ENCODE data around the gene DRC3. TPM values are rescaled to one million over a fixed set of nuclear protein-coding genes. Genes with fewer than 3 reads are reported as not detected.
A peak's percentile ranks its signal among the peaks of the same experiment; 100 is the strongest.

DRC3 gene
- total RNA-seq, 1 experiment from 2014 or later, result 0.68 TPM

- Histone ChIP-seq H3K4me1 (ENCODE audit: insufficient read depth, low read length) (no peaks in the 10 kb centered on the region), H2BK5ac (ENCODE audit: insufficient read length, low read length) (no peak overlapping the region), H3K27ac (ENCODE audit: insufficient read length, low read depth, low read length) (no peak overlapping the region), H3K18ac (ENCODE audit: insufficient read length, low read depth, low read length) (no peak overlapping the region), H3K27me3 (ENCODE audit: insufficient read depth, low read length) (no peaks in the 10 kb centered on the region), H2AFZ (ENCODE audit: low read length) (no peak overlapping the region), H3K4me2 (ENCODE audit: insufficient read depth, insufficient read length, low read length) (no peak overlapping the region), H2BK120ac (ENCODE audit: low read depth, low read length, poor library complexity, severe bottlenecking) (no peak overlapping the region), H2BK20ac (ENCODE audit: low read depth, low read length, poor library complexity, severe bottlenecking) (no peak overlapping the region), H2BK12ac (ENCODE audit: insufficient read length, low read depth, low read length) (no peak overlapping the region), H2BK15ac (ENCODE audit: low read depth, low read length) (no peak overlapping the region), H3K79me2 (ENCODE audit: insufficient read depth, low read length) (no peaks in the 10 kb centered on the region), H3T11ph (ENCODE audit: low read length) (no peak overlapping the region), H4K8ac (replicated peaks; ENCODE audit: insufficient read length, low read depth, low read length) (no peak overlapping the region), H3K4ac (ENCODE audit: low read depth, low read length) (no peak overlapping the region), H4K5ac (ENCODE audit: insufficient read length, low read depth, low read length) (no peak overlapping the region), H4K20me1 (ENCODE audit: control insufficient read depth, insufficient read depth, insufficient read length) (no peaks in the 10 kb centered on the region), H3K56ac (ENCODE audit: insufficient read length, low read depth, low read length) (no peak overlapping the region), H3K9ac (ENCODE audit: extremely low read depth, insufficient read length, low read length) (no peak overlapping the region), H3K79me1 (ENCODE audit: insufficient read depth, low read depth, low read length, poor library complexity, severe bottlenecking) (no peaks in the 10 kb centered on the region), H3K9me3 (ENCODE audit: control insufficient read depth, low read depth, low read length) (no peaks in the 10 kb centered on the region), H2AK5ac (ENCODE audit: insufficient read length, low read length) (no peak overlapping the region), H4K91ac (ENCODE audit: insufficient read length, low read depth, low read length) (no peak overlapping the region), H3K23ac (ENCODE audit: insufficient read length, low read depth, low read length) (no peak overlapping the region), H3K14ac (ENCODE audit: insufficient read depth, low read length) (no peak overlapping the region), H3K23me2 (ENCODE audit: insufficient read length, low read depth, low read length, poor library complexity, severe bottlenecking) (no peaks in the 10 kb centered on the region)
- Mint-ChIP-seq H3K4me3 (no peak overlapping the region), H3K4me1 (no peaks in the 10 kb centered on the region; a peak in 1 of 4 replicates), H3K9me3 (no peaks in the 10 kb centered on the region), H3K27ac (peak overlapping the region in 1 of 3 experiments; percentile 89; a peak in 1 of 7 replicates), H3K36me3 (ENCODE audit: insufficient read depth in 1 of 3, low read depth in 3 of 3) (peaks cover 8 to 36% (median 17%) of the 10 kb centered on the region in 3 experiments; a peak in 6 of 7 replicates), H3K27me3 (ENCODE audit: low read depth) (no peaks in the 10 kb centered on the region)
- no peak for TF ChIP-seq CTCF (conservative IDR thresholded peaks at IDR 0.05)
- no peak for DNase-seq
- no CpG with 5 or more reads among the region's 11 CpGs for WGBS (ENCODE audit: extremely low coverage, insufficient read length, low lambda C conversion rate)
These were observed 92.9 kb downstream of the DRC3 start for GRCh38 chr17:18065546-18065945.

Other genes with a start within 250 kb of the DRC3 start
- 76.2 and 81.9 TPM in 2 replicates for gene SREBF1, start 135.9 kb upstream of the DRC3 start, total RNA-seq (2021)
- 4.6 and 5.1 TPM in 2 replicates for gene TOM1L2, start 462 bp upstream of the DRC3 start, total RNA-seq (2021)
- 20.2 and 21.4 TPM in 2 replicates for gene ATPAF2, start 66.3 kb downstream of the DRC3 start, total RNA-seq (2021)
- gene GID4, start 66.5 kb downstream of the DRC3 start, total RNA-seq (2021), result 11.4 and 11.9 TPM in 2 replicates
- 48.5 and 52.0 TPM in 2 replicates for gene DRG2, start 115.1 kb downstream of the DRC3 start, total RNA-seq (2021)
- 2.3 and 2.5 TPM in 2 replicates for gene MYO15A, start 135.9 kb downstream of the DRC3 start, total RNA-seq (2021)
- gene ALKBH5, start 211.0 kb downstream of the DRC3 start, total RNA-seq (2021), result 89.8 and 92.5 TPM in 2 replicates